AG04450 (cell line): ENCODE measurements around the gene OR11H7. TPM values are rescaled to one million over a fixed set of nuclear protein-coding genes. Genes with fewer than 3 reads are reported as not detected.
"Not testable (repeated sequence)": the region's sequence is repeated elsewhere in the genome, so short reads cannot be mapped to it uniquely, and the experiment has no call there.

ENCODE experiments used
- CTCF ChIA-PET: fragments of 300-600, 350-600 bp; formaldehyde crosslinking; extraction: SDS; loops from one replicate; lab custom pipeline; 2022; ENCODE audit warnings: antibody characterized with exemption, inconsistent platforms; lab: Charles Lee
- POLR2A ChIA-PET: fragments of 350-600 bp; formaldehyde crosslinking; extraction: SDS; loops from one replicate; lab custom pipeline; 2021; ENCODE audit warnings: antibody characterized with exemption, inconsistent platforms; lab: Yijun Ruan, JAX
- DNase-seq: peaks from one replicate; pipeline ENCODE4 v3.0.0-alpha.2; 2011; ENCODE audit warnings: low read depth, low spot score
- H3K27ac ChIP-seq: one replicate; pipeline ENCODE4 v1.5.1; 2012; ENCODE audit warnings: low read depth, low read length, control low read depth
- H3K27me3 ChIP-seq: one replicate; pipeline ENCODE4 v1.6.0; 2012; ENCODE audit warnings: low read length; ENCODE audit not compliant: control insufficient read depth, insufficient read depth
- H3K4me3 ChIP-seq: 2 replicates; pipeline ENCODE4 v1.5.1; 2011; ENCODE audit warnings: mild to moderate bottlenecking, low read depth, low read length, control low read depth
- H3K9me3 ChIP-seq: 2 replicates; pipeline ENCODE4 v1.5.1; 2012; ENCODE audit warnings: low read length; ENCODE audit not compliant: control insufficient read depth, insufficient read depth
- CTCF ChIP-seq: IDR thresholded peaks from 2 replicates; pipeline ENCODE4 v1.5.1; 2011; ENCODE audit warnings: low read depth, low read length, control low read depth, inconsistent platforms
- polyA plus RNA-seq: library from polyadenylated mRNA; depleted of rRNA; stranded (reverse); fragments of >200 nt; gene quantifications from 2 replicates; pipeline ENCODE4 v1.2.3, GENCODE V29; 2011

Gene OR11H7
- polyA plus RNA-seq, 1 experiment, result not detected

- DNase-seq, result no peak
- POLR2A ChIA-PET, result no interaction called here
- Histone ChIP-seq H3K4me3 (no peak overlapping the region), H3K27ac (no peak overlapping the region), H3K27me3 (no peaks in the 10 kb centered on the region), H3K9me3 (peaks cover 4% of the 10 kb centered on the region)
- TF ChIP-seq CTCF, result no peak
- CTCF ChIA-PET, result no interaction called here
These were observed 29.8 kb upstream of the OR11H7 start for GRCh38 chr14:20198991-20199390.

GRCh38 chr14:20204721-20205120, 24.1 kb upstream of the OR11H7 start:
- TF ChIP-seq CTCF, result no peak
- no peaks in the 10 kb centered on the region for H3K27me3 ChIP-seq
- H3K9me3 ChIP-seq, result peaks cover 6% of the 10 kb centered on the region; the same call in 1 of the 2 replicates
- H3K27ac ChIP-seq, result no peak overlapping the region
- no peak overlapping the region for H3K4me3 ChIP-seq
- no peak for DNase-seq
- ChIA-PET CTCF (no interaction called here), POLR2A (no interaction called here)

- Histone ChIP-seq H3K4me3 (no peak overlapping the region), H3K9me3 (peaks cover 14% of the 10 kb centered on the region), H3K27ac (no peak overlapping the region), H3K27me3 (no peaks in the 10 kb centered on the region)
- DNase-seq, result no peak
- ChIA-PET POLR2A (no interaction called here), CTCF (no interaction called here)
- TF ChIP-seq CTCF, result no peak
These were observed 19.2 kb upstream of the OR11H7 start for GRCh38 chr14:20209595-20209994.

GRCh38 chr14:20212406-20212805, 16.4 kb upstream of the OR11H7 start:
- H3K27ac ChIP-seq, POLR2A ChIA-PET, H3K27me3 ChIP-seq, CTCF ChIA-PET, H3K4me3 ChIP-seq, DNase-seq: not testable (repeated sequence)
- peaks cover 18% of the 10 kb centered on the region for H3K9me3 ChIP-seq

- ChIA-PET CTCF (no interaction called here), POLR2A (no interaction called here)
- no peaks in the 10 kb centered on the region for H3K27me3 ChIP-seq
- H3K27ac ChIP-seq, result no peak overlapping the region
- no peak overlapping the region for H3K4me3 ChIP-seq
- TF ChIP-seq CTCF, result no peak
- no peak for DNase-seq
- H3K9me3 ChIP-seq, result peaks cover 17% of the 10 kb centered on the region
These were observed 13.6 kb upstream of the OR11H7 start for GRCh38 chr14:20215196-20215595.

- DNase-seq, result no peak
- Histone ChIP-seq H3K9me3 (peaks cover 11% of the 10 kb centered on the region), H3K27ac (no peak overlapping the region), H3K4me3 (no peak overlapping the region), H3K27me3 (no peaks in the 10 kb centered on the region)
- CTCF ChIA-PET, result no interaction called here
- POLR2A ChIA-PET, result no interaction called here
- TF ChIP-seq CTCF, result no peak
These were observed 9.7 kb upstream of the OR11H7 start for GRCh38 chr14:20219033-20219432.
